Stimulated activated CD4-positive, alpha-beta T cell treated with anti-CD3 and anti-CD28 coated beads, Interleukin-1b, Interleukin-23, amount 100 ng/mL, for 48 hours (primary cell): ENCODE measurements around the gene ANTKMT.

Experiments
- DNase-seq: peaks from one replicate; pipeline ENCODE4 v3.0.0-alpha.2; 2020

The ANTKMT gene

GRCh38 chr16:700684-701584 lies 20.0 kb upstream of the ANTKMT start:
- DNase-seq = no peak

- no peak for DNase-seq
These were observed 18.6 kb upstream of the ANTKMT start for GRCh38 chr16:702341-702740.

GRCh38 chr16:703406-703805 lies 17.5 kb upstream of the ANTKMT start:
- no peak for DNase-seq

- no peak for DNase-seq
These were observed 16.9 kb upstream of the ANTKMT start for GRCh38 chr16:704047-704446.

DNA sequence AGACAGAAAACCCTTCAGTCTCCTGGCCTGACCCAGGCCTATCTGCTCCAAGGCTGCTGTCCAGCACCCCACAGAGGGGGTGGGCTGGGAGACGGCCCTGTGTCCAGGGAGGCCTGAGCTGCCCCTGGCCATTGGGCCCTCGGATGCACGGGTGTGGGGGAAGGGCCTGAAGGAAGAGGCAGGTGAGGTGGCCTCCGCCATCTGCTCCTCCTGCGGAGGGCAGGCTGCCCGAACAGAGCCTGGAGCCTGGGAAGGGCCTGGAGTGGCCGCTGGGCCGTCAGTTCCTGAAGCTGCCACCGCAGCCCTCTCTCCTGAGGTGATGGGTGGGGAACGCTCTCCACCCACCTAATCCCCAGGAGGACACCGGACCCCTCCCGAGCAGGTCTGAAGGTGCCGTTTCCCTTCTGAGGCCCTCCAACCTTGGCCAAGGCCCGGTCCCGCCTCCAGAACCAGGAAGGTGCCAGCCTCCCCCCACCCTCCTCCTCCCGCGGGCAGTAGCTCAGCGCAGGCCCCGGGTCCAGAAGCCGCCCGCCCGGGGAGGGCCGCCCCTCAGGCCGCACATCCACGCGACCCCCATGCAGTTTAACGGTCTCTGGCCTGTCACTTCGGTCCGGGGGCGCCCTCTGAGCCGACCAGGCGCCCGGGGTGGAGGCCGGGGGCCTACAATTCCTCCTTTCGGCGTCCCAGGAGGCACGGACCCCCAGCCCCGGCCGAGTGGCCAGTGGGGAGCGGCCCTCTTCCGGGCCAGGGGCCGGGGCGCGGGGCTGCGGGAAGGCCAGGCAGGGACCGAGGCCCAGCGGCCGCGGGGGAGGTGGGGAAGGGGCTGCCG lies 16.2 kb upstream of the ANTKMT start:
- no peak for DNase-seq

- DNase-seq = no peak
These were observed 15.3 kb upstream of the ANTKMT start, which contains the start of gene FBXL16 for GRCh38 chr16:705431-706188. TSS of gene FBXL16 (minus strand) at chr16:705801. CDS start at chr16:697405, 8,396 bp downstream.

DNA sequence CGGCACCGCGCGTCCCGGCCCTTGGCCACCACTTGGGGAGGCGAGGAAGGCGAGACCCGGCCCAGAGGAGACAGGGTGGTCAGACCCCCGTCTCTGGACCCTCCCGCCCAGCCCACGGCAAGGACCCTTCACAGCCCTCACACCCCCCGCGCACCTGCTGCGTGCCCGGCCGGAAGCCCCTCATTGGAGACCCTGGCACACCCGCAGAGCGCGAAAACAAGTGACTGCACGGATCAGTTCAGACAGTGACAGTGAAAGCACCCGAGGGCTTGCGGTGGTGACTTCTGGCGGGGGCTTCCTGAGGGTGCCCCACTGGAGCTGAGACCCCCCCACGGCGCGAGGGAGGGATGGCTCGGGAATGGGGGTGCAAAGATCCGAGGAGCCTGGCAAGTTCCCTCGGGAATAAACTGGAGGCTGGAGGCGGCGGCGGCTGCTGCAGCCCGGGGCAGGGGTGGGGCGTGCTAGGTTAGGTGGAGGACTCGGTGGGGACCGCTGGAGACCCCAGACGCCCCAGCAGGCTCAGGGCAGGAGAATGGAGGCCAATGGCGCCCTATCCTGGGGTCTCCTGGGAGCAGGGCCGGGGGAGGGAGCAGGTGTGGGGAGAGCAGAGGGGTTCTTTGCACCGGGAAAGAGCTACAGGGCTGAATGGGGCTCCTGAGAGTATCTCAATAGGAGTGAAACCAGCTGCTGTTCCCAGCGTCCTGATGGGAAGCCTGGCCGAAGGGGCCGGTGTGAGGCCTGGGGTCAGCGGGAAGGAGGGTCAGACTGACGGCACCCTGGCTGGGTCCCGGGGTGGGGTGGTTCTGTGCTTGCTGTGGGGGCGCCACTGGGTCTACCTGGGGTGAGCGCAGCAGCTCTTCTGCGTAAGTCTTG lies 14.5 kb upstream of the ANTKMT start:
- DNase-seq = no peak

DNA sequence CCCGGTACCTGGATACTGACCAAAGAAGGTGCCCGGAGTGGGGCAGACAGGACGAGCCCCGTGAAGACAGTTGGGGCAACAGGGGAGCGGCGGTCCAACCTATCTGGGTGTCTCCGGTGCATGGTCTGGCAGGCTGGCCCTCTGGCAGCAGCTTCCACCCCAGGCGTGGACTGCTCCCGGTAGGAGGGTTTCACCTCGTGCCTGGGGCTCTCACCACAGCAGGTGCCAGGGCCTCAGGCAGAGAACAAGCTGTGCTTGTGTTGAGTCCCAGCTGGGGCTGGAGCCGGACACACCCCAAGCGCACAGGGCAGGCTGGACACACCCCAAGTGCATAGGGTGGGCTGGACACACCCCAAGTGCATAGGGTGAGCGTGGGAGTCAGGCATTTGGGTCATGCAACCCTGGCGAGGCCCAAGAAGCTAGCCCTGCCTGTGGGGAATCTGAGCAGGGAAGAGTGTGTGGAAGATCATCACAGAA lies 13.8 kb upstream of the ANTKMT start:
- no peak for DNase-seq

- no peak for DNase-seq
These were observed 12.9 kb upstream of the ANTKMT start for GRCh38 chr16:708019-708418.

DNA sequence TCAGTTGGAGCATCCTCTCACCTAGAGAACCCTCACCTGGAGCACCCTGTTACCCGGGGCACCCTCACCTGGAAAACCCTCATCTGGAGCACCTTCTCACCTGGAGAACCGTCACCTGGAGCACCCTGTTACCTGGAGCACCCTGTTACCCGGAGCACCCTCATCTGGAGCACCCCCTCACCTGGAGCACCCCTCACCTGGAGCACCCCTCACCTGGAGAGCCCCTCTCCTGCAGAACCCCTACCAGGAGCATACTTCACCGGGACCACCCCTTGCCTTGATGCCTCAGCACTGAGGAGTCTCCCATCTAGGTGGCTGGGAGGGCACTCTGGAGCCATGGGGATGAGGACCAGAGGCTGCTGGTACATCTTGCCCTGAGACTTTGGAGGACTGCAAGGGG lies 12.0 kb upstream of the ANTKMT start:
- DNase-seq = no peak

DNA sequence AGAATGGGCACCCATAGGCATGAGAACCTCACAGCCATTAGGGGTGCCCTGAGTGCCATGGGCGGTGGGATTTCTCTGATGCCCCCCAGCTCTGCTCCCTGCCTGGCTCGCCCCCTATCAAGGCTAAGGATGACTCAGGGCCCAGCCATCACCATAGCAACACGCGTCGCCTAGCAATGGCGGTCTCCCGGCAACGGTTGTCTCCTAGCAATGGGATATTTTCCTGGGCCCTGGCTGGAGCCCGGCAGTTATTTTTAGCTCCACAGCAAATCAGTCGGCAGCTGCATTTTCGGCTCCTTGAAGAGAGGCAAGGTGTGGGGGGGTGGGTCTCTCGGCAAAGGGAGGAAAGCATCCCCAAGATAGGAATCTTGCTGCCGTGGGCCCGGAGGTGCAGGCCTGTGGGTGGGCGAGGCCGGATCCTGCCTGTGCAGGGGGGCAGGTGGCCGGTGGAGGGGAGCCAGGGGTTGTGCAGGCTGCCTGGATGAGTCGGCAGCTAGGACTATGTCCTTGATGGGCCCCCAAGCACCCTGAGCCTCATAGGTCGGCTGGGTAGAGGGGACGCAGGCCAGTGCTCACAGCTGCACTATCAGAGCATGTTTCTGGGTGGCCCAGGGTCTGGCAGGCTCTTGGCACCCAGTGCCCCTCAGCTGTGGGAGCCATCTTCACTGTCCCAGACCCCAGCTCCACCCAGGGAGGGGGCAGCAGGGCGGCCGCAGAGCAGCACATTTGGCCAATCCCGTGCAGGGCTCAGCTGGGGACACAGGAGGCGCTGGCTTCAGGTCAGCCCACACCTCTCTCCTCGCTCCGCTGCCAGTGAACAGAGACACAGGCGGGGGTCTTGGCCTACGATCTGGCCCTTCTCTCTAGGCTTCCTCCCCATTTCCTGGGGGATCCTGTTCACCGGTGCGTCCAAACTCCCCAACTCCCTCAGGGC lies 11.1 kb upstream of the ANTKMT start:
- no peak for DNase-seq

DNA sequence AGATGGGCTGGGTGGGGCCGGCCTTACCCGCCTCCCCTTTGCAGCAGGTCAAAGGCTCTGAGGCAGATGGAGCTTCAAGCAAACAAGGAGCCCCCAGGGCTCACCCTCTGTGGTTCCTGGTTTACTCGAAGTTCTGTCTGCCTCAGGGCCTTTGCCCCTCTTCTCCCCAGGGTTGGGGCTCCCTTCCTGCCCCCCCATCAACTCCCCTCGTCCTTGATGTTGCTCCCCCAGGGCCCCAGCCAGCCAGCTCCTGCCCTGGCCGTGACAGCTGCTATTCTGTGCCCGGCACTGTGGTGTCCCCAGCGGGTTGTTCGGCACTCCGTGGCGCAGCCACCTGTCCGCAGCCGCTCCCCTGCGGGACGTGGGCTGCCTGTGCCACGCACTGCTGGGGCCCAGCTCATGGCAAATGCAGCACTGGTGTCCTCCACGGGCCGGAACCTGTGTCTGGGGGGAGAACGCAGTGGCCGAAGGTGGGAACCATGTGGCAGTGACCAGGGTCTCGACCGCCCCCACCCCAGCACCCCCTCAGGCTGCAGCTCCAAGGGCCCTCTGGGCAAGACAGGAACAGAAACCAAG lies 10.4 kb upstream of the ANTKMT start:
- no peak for DNase-seq

DNA sequence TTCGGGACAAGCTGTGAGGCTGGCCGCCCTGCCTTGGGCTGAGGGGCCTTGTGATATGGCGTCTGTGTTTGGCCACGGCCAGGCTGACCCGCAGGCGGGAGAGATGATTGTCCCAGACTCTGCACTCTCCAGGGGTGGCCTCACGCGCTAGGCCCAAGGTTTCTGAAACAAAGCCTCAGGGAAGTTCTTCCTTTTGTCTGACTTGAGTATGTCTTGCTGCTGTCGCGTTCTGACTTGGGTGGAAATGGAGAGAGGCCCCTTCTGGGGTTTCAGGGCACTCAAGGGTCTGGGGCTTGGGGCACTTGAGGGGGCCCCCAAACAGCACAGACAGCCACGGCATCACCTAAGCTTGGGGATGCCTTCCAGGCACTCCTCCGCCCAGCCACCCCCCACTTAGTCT lies 9.9 kb upstream of the ANTKMT start:
- no peak for DNase-seq

- DNase-seq = peak; percentile 73
These were observed 9.2 kb upstream of the ANTKMT start for GRCh38 chr16:711548-712320.

DNA sequence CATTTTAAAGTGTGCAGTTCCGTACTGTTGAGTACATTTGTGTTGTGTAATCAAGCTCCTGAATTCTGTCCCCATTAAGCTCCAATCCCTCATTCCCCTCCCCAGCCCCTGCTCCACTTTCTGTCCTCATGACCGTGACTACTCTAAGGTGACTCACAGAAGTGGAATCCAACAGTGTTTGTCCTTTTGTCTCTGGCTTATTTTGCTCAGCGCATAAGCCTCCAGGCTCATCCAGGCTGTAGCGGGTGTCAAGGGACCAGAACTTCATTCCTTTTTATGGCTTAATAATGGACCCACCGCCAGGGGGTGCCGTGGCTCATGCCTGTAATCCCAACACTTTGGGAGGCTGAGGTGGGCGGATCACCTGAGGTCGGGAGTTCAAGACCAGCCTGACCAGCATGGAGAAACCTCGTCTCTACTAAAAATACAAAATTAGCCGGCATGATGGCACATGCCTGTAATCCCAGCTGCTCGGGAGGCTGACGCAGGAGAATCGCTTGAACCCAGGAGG lies 8.2 kb upstream of the ANTKMT start:
- peak; percentile 70 for DNase-seq

DNA sequence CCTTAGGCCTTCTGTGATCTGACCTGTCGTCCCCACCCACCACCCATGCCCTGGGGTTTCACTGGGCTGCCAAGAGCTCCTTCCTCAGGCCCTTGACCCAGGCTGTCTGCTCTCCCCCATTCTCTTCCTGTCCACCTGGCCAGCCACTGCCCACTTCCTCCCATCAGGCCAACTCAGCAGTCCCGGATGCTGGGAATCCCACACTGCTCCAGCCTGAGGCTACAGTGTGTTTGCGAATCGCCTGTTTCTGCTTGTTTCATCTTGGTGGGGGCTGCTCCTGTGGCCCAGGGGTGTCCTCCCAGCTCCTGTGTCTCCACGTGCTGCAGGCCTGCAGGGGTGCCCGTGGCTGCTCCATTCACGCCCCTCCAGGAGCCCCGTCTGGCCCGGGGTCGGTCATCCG lies 6.9 kb upstream of the ANTKMT start:
- DNase-seq = no peak

DNA sequence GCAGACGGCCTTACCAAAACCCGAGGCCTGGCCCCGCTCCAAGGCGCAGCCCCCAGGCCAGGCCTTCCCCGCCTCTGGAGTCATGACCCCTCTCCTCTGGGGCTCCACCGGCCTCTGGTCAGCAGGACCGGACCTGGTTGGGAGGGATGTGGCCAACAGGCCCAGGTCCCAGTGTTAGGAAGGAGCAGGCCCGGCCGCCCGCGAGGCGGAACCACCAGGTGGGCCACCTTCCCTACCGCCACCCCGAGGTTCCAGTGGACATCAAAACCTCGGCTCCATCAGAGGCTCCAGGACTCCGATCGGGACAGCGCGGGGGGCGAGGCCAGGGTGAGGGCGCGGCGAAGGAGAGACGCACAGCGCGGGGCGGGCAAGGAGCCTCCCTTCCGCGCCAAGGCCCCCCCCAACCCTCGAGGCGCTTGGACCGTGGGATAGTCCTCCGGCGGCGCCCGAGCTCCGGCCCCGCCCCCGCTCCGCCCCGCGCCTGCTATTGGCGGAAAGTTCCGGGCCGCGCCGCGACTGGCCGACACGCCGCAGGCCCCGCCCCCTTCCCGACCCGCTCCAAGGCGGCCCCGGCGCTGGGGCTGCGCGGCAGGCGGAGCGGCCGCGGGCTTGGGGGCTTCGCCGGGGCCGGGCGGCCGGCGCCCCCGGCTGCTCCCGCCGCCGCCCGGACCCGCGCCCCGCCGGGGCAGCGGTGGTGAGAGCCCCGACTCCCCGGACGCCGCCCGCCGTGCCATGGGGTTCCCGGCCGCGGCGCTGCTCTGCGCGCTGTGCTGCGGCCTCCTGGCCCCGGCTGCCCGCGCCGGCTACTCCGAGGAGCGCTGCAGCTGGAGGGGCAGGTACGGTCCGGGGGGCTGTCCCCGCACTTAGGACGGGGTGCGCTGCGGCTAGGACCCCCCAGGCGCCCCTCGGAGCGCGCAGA lies 6.1 kb upstream of the ANTKMT start, which contains the start of gene METRN:
TSS of gene METRN (plus strand) at position 561 of the 919 bp plus-strand sequence. CDS start at position 733, 172 bp downstream.
- DNase-seq = peak; percentile 85
